ENCODE data around the gene HMX1. TPM values are rescaled to one million over a fixed set of nuclear protein-coding genes. Genes with fewer than 3 reads are reported as not detected.

HMX1 gene
- total and polyA plus RNA-seq, 2 donors (not counting 3 experiments of a cell fraction or from before 2014, with no cell fraction given) = not detected

DNA sequence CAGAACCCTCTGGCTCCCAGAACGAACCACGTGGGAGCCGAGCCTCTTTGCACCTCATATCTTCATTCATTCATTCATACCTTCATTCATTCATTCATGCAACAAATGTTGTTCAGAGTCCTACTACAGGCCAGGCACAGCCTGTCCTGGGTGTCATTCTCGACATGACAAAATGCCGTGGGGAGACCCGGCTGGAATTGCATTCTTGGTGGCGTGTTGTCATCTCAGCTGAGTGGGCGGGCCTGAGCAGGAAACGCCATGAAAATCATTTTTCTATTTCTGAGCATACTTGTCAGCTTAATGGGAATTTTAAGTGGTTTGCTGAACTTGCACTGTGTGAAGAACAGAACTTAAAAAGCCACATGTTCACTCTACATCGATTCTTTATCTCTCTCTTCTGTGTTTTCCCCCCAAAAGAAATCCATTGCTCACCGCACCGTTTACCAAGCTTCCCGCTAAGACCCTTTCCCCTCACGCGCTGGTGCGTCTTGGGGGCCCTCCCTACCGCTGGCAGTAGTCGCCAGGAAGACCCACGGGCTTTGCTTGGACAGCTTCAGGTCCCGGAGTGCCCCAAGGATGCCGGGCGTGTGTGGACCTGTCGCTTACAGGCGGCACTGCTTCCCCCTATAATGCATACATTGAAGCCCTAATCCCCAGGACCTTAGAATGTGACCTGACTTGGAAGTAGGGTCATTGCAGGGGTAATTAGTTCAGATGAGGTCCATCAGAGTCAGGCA, 41.6 kb upstream of the HMX1 start:
- Histone ChIP-seq H3K9me3 (replicated peaks; ENCODE audit: control insufficient read depth, insufficient read depth, low read length) (no peaks in the 10 kb centered on the region), H3K4me2 (ENCODE audit: insufficient read depth, low read length) (no peak overlapping the region), H3K27me3 (ENCODE audit: control insufficient read depth in 2 of 2, insufficient read depth in 2 of 2, low read length in 2 of 2) (no peaks in the 10 kb centered on the region), H3K4me1 (ENCODE audit: control insufficient read depth, extremely low read depth, insufficient read depth, low read length) (no peaks in the 10 kb centered on the region), H3K36me3 (ENCODE audit: control insufficient read depth in 2 of 2, extremely low read depth in 1 of 2, insufficient read depth in 2 of 2, low read length in 2 of 2) (no peaks in the 10 kb centered on the region), H3K9me1 (replicated peaks; ENCODE audit: control insufficient read depth, extremely low read depth, insufficient read depth, low read length) (no peaks in the 10 kb centered on the region), H2AFZ (ENCODE audit: low read depth, low read length) (no peak overlapping the region), H4K20me1 (replicated peaks; ENCODE audit: control insufficient read depth, extremely low read depth, insufficient read depth, low read length) (no peaks in the 10 kb centered on the region), H3K9ac (replicated peaks; ENCODE audit: extremely low read depth, insufficient read depth, low read length) (no peak overlapping the region), H3K27ac (ENCODE audit: insufficient read depth, low read depth, low read length) (no peak overlapping the region), H3K79me2 (ENCODE audit: control insufficient read depth, insufficient read depth, low read length) (no peaks in the 10 kb centered on the region), H3K4me3 (replicated peaks in 1 of 3; ENCODE audit: insufficient read depth in 1 of 3, low read depth in 1 of 3, low read length in 3 of 3) (no peak overlapping the region)
- POLR2A ChIA-PET = no interaction called here
- TF ChIP-seq MYC (IDR thresholded peaks at IDR 0.05; ENCODE audit: low read depth, low read length) (no peak), JUN (IDR thresholded peaks at IDR 0.05; ENCODE audit: borderline replicate concordance, insufficient read depth, insufficient read length, low read depth) (no peak), POLR2AphosphoS5 (IDR thresholded peaks at IDR 0.05; ENCODE audit: insufficient read depth, low read depth, low read length) (no peak), GATA2 (IDR thresholded peaks at IDR 0.05; ENCODE audit: insufficient read depth, insufficient read length, low read depth, low read length) (no peak), FOS (IDR thresholded peaks at IDR 0.05; ENCODE audit: borderline replicate concordance, insufficient read depth, low read length) (no peak), POLR2A (IDR thresholded peaks at IDR 0.05; ENCODE audit: low read depth, low read length) (no peak), EZH2 (IDR thresholded peaks at IDR 0.05; ENCODE audit: borderline replicate concordance, low read depth, low read length, severe bottlenecking) (no peak)
- TF ChIP-seq, protein P1, sequence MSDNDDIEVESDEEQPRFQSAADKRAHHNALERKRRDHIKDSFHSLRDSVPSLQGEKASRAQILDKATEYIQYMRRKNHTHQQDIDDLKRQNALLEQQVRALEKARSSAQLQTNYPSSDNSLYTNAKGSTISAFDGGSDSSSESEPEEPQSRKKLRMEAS (IDR thresholded peaks at IDR 0.05; ENCODE audit: insufficient read depth, insufficient read length) = no peak
- TF ChIP-seq, protein P2, sequence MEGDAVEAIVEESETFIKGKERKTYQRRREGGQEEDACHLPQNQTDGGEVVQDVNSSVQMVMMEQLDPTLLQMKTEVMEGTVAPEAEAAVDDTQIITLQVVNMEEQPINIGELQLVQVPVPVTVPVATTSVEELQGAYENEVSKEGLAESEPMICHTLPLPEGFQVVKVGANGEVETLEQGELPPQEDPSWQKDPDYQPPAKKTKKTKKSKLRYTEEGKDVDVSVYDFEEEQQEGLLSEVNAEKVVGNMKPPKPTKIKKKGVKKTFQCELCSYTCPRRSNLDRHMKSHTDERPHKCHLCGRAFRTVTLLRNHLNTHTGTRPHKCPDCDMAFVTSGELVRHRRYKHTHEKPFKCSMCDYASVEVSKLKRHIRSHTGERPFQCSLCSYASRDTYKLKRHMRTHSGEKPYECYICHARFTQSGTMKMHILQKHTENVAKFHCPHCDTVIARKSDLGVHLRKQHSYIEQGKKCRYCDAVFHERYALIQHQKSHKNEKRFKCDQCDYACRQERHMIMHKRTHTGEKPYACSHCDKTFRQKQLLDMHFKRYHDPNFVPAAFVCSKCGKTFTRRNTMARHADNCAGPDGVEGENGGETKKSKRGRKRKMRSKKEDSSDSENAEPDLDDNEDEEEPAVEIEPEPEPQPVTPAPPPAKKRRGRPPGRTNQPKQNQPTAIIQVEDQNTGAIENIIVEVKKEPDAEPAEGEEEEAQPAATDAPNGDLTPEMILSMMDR (IDR thresholded peaks at IDR 0.05; ENCODE audit: extremely low read depth in 1 of 2, insufficient read depth in 1 of 2, low read depth in 1 of 2, low read length in 2 of 2) = no peak
- no TSS peak for BruUV-seq (replicated peaks)
- dilution Hi-C loops (cut with MboI; ENCODE audit: extremely low pct_ligation_motif_present, low sequenced_read_pairs) (no loop called here), intact Hi-C loops (cut with micrococcal nuclease) (no loop called here)
- CTCF ChIA-PET = no interaction called here
- no peak for DNase-seq (ENCODE audit: low read depth, low spot score)
- no peak for FAIRE-seq
